OCI-LY1 (cell line): ENCODE data around the gene OR5H1.

Source experiments
- H2AFZ ChIP-seq: fragments of 200-600 bp; sonication (generic), shearing (Covaris generic); 2 replicates; pipeline ENCODE4 v1.6.0; 2014; ENCODE audit warnings: antibody characterized with exemption, mild to moderate bottlenecking, low read length
- H3F3A ChIP-seq: fragments of 200-600 bp; sonication (generic), shearing (Covaris generic); 2 replicates; pipeline ENCODE4 v1.6.0; 2014; ENCODE audit warnings: mild to moderate bottlenecking, antibody characterized with exemption, low read length, moderate library complexity; ENCODE audit not compliant: insufficient read depth
- H3K27ac ChIP-seq: fragments of 200-600 bp; sonication (generic); 2 replicates; pipeline ENCODE4 v1.5.1; 2014; ENCODE audit warnings: low read length, mixed run types, mild to moderate bottlenecking, low read depth; ENCODE audit not compliant: poor library complexity, severe bottlenecking
- H3K27me3 ChIP-seq: fragments of 200-600 bp; sonication (generic); 2 replicates; pipeline ENCODE4 v1.6.0; 2014; ENCODE audit warnings: antibody characterized with exemption, mild to moderate bottlenecking, low read length, moderate library complexity; ENCODE audit not compliant: insufficient read depth
- H3K36me3 ChIP-seq: fragments of 200-600 bp; sonication (generic); 2 replicates; pipeline ENCODE4 v1.6.1; 2014; ENCODE audit warnings: mild to moderate bottlenecking, antibody characterized with exemption, low read length, moderate library complexity, mixed read lengths; ENCODE audit not compliant: insufficient read depth
- H3K4me1 ChIP-seq: fragments of 200-600 bp; sonication (generic); 2 replicates; pipeline ENCODE4 v1.5.1; 2014; ENCODE audit warnings: mild to moderate bottlenecking, low read length, moderate library complexity; ENCODE audit not compliant: insufficient read depth, severe bottlenecking
- H3K4me2 ChIP-seq: fragments of 200-600 bp; sonication (generic), shearing (Covaris generic); 2 replicates; pipeline ENCODE4 v1.6.1; 2014; ENCODE audit warnings: low read length
- H3K4me3 ChIP-seq: fragments of 200-600 bp; sonication (generic); 2 replicates; pipeline ENCODE4 v1.5.1; 2014; ENCODE audit warnings: low read length, low read depth, mild to moderate bottlenecking, mixed read lengths; ENCODE audit not compliant: poor library complexity, severe bottlenecking
- H3K79me2 ChIP-seq: fragments of 200-600 bp; shearing (Covaris generic); 2 replicates; pipeline ENCODE4 v1.6.1; 2016; ENCODE audit warnings: mixed run types, low read length, mixed read lengths; ENCODE audit not compliant: insufficient read depth
- H3K9ac ChIP-seq: fragments of 200-600 bp; sonication (generic), shearing (Covaris generic); 2 replicates; pipeline ENCODE4 v1.6.1; 2014; ENCODE audit warnings: mild to moderate bottlenecking, low read length, mixed read lengths
- H3K9me2 ChIP-seq: fragments of 200-600 bp; sonication (generic), shearing (Covaris generic); 2 replicates; pipeline ENCODE4 v1.6.1; 2014; ENCODE audit warnings: low read depth, mild to moderate bottlenecking, low read length, mixed read lengths
- H3K9me3 ChIP-seq: fragments of 200-600 bp; shearing (Covaris generic); 2 replicates; pipeline ENCODE4 v1.6.1; 2014; ENCODE audit warnings: low read length, mixed read lengths
- H4K20me1 ChIP-seq: fragments of 200-600 bp; sonication (generic), shearing (Covaris generic); 2 replicates; pipeline ENCODE4 v1.6.0; 2016; ENCODE audit warnings: mild to moderate bottlenecking, low read length; ENCODE audit not compliant: insufficient read depth
- CTCF ChIP-seq: fragments of 200-600 bp; sonication (generic), shearing (Covaris generic); IDR thresholded peaks from 2 replicates; pipeline ENCODE4 v1.5.1; 2017; ENCODE audit warnings: mild to moderate bottlenecking, antibody characterized with exemption, low read length, moderate library complexity, mixed read lengths
- EZH2 ChIP-seq: fragments of 200-600 bp; sonication (generic), shearing (Covaris generic); IDR thresholded peaks from 2 replicates; pipeline ENCODE4 v1.8.0; 2017; ENCODE audit warnings: borderline replicate concordance, mixed run types, mild to moderate bottlenecking, antibody characterized with exemption, low read length, moderate library complexity, mixed read lengths

OR5H1 gene

GRCh38 chr3:98171071-98171470 lies 40.5 kb downstream of the OR5H1 start:
- Histone ChIP-seq H3K79me2 (no peaks in the 10 kb centered on the region), H4K20me1 (no peaks in the 10 kb centered on the region), H3K36me3 (no peaks in the 10 kb centered on the region), H3K9me2 (no peaks in the 10 kb centered on the region), H3K27ac (no peak overlapping the region), H3K9me3 (no peaks in the 10 kb centered on the region), H2AFZ (no peak overlapping the region), H3K4me1 (no peaks in the 10 kb centered on the region), H3K9ac (no peak overlapping the region), H3F3A (no peaks in the 10 kb centered on the region), H3K4me3 (no peak overlapping the region), H3K27me3 (no peaks in the 10 kb centered on the region), H3K4me2 (no peak overlapping the region)
- TF ChIP-seq CTCF: no peak
- TF ChIP-seq EZH2: no peak

GRCh38 chr3:98172621-98173020 lies 42.1 kb downstream of the OR5H1 start:
- no peak overlapping the region for H3K27ac ChIP-seq
- no peak overlapping the region for H3K9ac ChIP-seq
- no peaks in the 10 kb centered on the region for H3K4me1 ChIP-seq
- H3F3A ChIP-seq: no peaks in the 10 kb centered on the region
- TF ChIP-seq EZH2 (no peak), CTCF (no peak)
- no peak overlapping the region for H3K4me2 ChIP-seq
- H3K36me3 ChIP-seq: no peaks in the 10 kb centered on the region
- H3K79me2 ChIP-seq: no peaks in the 10 kb centered on the region
- no peak overlapping the region for H3K4me3 ChIP-seq
- H2AFZ ChIP-seq: no peak overlapping the region
- H3K27me3 ChIP-seq: no peaks in the 10 kb centered on the region
- no peaks in the 10 kb centered on the region for H4K20me1 ChIP-seq
- H3K9me2 ChIP-seq: no peaks in the 10 kb centered on the region
- H3K9me3 ChIP-seq: no peaks in the 10 kb centered on the region

GRCh38 chr3:98180319-98180890 lies 49.9 kb downstream of the OR5H1 start:
- TF ChIP-seq EZH2 (no peak), CTCF (no peak)
- Histone ChIP-seq H2AFZ (no peak overlapping the region), H3K36me3 (no peaks in the 10 kb centered on the region), H3K9me3 (no peaks in the 10 kb centered on the region), H3K9ac (no peak overlapping the region), H3K27ac (no peak overlapping the region), H3K79me2 (no peaks in the 10 kb centered on the region), H3K4me3 (no peak overlapping the region), H3F3A (no peaks in the 10 kb centered on the region), H3K27me3 (no peaks in the 10 kb centered on the region), H3K4me2 (no peak overlapping the region), H3K4me1 (no peaks in the 10 kb centered on the region), H4K20me1 (no peaks in the 10 kb centered on the region), H3K9me2 (no peaks in the 10 kb centered on the region)
